SU-DHL-6 (cell line): ENCODE data around the gene APOM.

Experiments
- EZH2phosphoT487 ChIP-seq: fragments of 200-600 bp; sonication (generic), shearing (Covaris generic); conservative IDR thresholded peaks from 2 replicates; pipeline ENCODE4 v1.6.1; 2018; ENCODE audit warnings: mild to moderate bottlenecking, antibody characterized with exemption, low read length, moderate library complexity, mixed read lengths
- TF ChIP-seq, protein P1 (sequence below): fragments of 200-600 bp; sonication (generic); IDR thresholded peaks from one replicate; pipeline ENCODE4 v1.5.1; 2017; ENCODE audit warnings: antibody characterized with exemption, mild to moderate bottlenecking, low read length, moderate library complexity; ENCODE audit not compliant: insufficient read depth, poor library complexity, severe bottlenecking

DNA sequence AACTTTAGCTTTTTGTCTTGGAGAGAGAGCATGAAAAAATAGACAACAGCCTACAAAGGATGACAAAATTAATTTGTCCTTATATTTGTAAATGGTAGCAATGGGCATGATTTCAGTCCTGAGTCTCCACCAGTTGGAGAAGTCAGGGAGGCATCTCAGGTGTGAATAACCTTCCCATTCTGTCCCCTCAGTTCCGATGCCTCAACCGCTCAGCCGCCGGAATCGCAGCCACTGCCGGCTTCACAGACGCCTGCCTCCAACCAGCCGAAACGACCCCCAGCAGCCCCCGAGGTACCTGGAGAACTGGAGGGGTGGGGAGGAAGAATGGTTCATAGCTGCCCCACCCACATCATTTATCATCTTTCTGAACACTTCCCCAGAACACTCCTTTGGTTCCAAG lies 31.6 kb upstream of the APOM start:
- TF ChIP-seq, protein P1, sequence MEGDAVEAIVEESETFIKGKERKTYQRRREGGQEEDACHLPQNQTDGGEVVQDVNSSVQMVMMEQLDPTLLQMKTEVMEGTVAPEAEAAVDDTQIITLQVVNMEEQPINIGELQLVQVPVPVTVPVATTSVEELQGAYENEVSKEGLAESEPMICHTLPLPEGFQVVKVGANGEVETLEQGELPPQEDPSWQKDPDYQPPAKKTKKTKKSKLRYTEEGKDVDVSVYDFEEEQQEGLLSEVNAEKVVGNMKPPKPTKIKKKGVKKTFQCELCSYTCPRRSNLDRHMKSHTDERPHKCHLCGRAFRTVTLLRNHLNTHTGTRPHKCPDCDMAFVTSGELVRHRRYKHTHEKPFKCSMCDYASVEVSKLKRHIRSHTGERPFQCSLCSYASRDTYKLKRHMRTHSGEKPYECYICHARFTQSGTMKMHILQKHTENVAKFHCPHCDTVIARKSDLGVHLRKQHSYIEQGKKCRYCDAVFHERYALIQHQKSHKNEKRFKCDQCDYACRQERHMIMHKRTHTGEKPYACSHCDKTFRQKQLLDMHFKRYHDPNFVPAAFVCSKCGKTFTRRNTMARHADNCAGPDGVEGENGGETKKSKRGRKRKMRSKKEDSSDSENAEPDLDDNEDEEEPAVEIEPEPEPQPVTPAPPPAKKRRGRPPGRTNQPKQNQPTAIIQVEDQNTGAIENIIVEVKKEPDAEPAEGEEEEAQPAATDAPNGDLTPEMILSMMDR = no peak
- TF ChIP-seq EZH2phosphoT487 = no peak
